ENCODE measurements around the gene GTPBP10. TPM values are rescaled to one million over a fixed set of nuclear protein-coding genes. Genes with fewer than 3 reads are reported as not detected.
A peak's percentile ranks its signal among the peaks of the same experiment; 100 is the strongest.

The GTPBP10 gene
- total RNA-seq, 1 experiment from 2014 or later, result 13.7 TPM

GRCh38 chr7:90383422-90383821 lies 36.9 kb downstream of the GTPBP10 start:
- DNase-seq (ENCODE audit: low read depth), result peak; percentile 9

- DNase-seq (ENCODE audit: low read depth), result peak; percentile 25
Measured at GRCh38 chr7:90383861-90384260, 37.3 kb downstream of the GTPBP10 start.

GRCh38 chr7:90384433-90384832 lies 37.9 kb downstream of the GTPBP10 start:
- no peak for DNase-seq (ENCODE audit: low read depth)

GRCh38 chr7:90387470-90388240 lies 41.1 kb downstream of the GTPBP10 start:
- DNase-seq (ENCODE audit: low read depth), result no peak

GRCh38 chr7:90390926-90391325 lies 44.4 kb downstream of the GTPBP10 start:
- DNase-seq (ENCODE audit: low read depth), result no peak

GRCh38 chr7:90391488-90391887 lies 45.0 kb downstream of the GTPBP10 start:
- no peak for DNase-seq (ENCODE audit: low read depth)

GRCh38 chr7:90396420-90396819 lies 49.9 kb downstream of the GTPBP10 start:
- DNase-seq (ENCODE audit: low read depth), result no peak

- no peak for DNase-seq (ENCODE audit: low read depth)
Measured at GRCh38 chr7:90401989-90402388, 55.5 kb downstream of the GTPBP10 start.

GRCh38 chr7:90402785-90403173 lies 56.3 kb downstream of the GTPBP10 start:
- no peak for DNase-seq (ENCODE audit: low read depth)

GRCh38 chr7:90403174-90404113 lies 56.9 kb downstream of the GTPBP10 start, which contains the start of gene CLDN12:
Gene CLDN12 (plus strand): TSS chr7:90403461. CDS start chr7:90412677, 9,216 bp downstream.
- peak; percentile 92 for DNase-seq (ENCODE audit: low read depth)

GRCh38 chr7:90404777-90405176 lies 58.3 kb downstream of the GTPBP10 start:
- DNase-seq (ENCODE audit: low read depth), result peak; percentile 36

GRCh38 chr7:90407484-90407821 lies 60.9 kb downstream of the GTPBP10 start:
- DNase-seq (ENCODE audit: low read depth), result no peak

GRCh38 chr7:90408142-90408541 lies 61.6 kb downstream of the GTPBP10 start:
- no peak for DNase-seq (ENCODE audit: low read depth)

- no peak for DNase-seq (ENCODE audit: low read depth)
Measured at GRCh38 chr7:90409667-90410066, 63.2 kb downstream of the GTPBP10 start.

- peak; percentile 10 for DNase-seq (ENCODE audit: low read depth)
Measured at GRCh38 chr7:90411510-90411909, 65.0 kb downstream of the GTPBP10 start.

GRCh38 chr7:90412458-90413184 lies 66.1 kb downstream of the GTPBP10 start:
- DNase-seq (ENCODE audit: low read depth), result peak; percentile 11

GRCh38 chr7:90413185-90413528 lies 66.6 kb downstream of the GTPBP10 start:
- DNase-seq (ENCODE audit: low read depth), result no peak

GRCh38 chr7:90421651-90422050 lies 75.1 kb downstream of the GTPBP10 start:
- no peak for DNase-seq (ENCODE audit: low read depth)

GRCh38 chr7:90424720-90425119 lies 78.2 kb downstream of the GTPBP10 start:
- DNase-seq (ENCODE audit: low read depth), result no peak

- DNase-seq (ENCODE audit: low read depth), result peak; percentile 19
Measured at GRCh38 chr7:90425376-90425775, 78.9 kb downstream of the GTPBP10 start.

GRCh38 chr7:90430614-90431460 lies 84.3 kb downstream of the GTPBP10 start:
- no peak for DNase-seq (ENCODE audit: low read depth)

All from Daoy (cell line).